Stimulated activated CD8-positive, alpha-beta memory T cell treated with anti-CD3 and anti-CD28 coated beads, Interleukin-12 subunit alpha, Interleukin-12 subunit beta, amount 100 ng/mL, for 1 hour (primary cell): ENCODE results near the gene EML3.
A peak's percentile ranks its signal among the peaks of the same experiment; 100 is the strongest.
"Not testable (repeated sequence)": the region's sequence is repeated elsewhere in the genome, so short reads cannot be mapped to it uniquely, and the experiment has no call there.

Experiments
- DNase-seq: peaks from one replicate; pipeline ENCODE4 v3.0.0-alpha.2; 2020; ENCODE audit warnings: low read depth

Gene EML3

DNA sequence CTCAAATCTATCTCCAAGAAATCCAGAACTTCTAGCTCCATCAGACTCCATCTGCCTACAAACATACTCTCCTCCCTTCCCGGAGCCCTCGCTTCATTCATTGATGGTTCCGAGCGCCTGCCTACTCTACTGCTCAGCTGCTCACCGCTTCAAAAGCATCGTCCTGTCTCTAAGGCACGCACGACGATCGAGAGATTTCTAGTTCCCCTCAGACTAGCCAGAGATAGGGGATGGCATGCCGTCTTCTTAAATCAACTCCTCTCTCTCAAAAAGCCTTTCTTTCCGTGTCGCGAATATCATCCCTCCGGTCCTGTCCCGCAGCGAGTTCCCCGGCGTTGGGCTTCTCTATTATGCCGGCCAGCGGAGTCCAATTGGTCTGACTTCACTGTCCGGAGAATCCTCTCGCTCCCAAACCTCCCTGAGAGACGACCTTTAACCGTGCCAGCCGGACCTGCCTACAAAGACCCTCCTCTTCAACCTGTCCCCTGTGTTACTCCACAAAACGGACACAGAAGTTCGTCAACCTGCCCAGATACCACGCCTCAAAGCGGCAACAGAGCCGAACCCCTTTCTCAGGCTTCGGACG lies 39.5 kb downstream of the EML3 start:
- DNase-seq, result no peak

DNA sequence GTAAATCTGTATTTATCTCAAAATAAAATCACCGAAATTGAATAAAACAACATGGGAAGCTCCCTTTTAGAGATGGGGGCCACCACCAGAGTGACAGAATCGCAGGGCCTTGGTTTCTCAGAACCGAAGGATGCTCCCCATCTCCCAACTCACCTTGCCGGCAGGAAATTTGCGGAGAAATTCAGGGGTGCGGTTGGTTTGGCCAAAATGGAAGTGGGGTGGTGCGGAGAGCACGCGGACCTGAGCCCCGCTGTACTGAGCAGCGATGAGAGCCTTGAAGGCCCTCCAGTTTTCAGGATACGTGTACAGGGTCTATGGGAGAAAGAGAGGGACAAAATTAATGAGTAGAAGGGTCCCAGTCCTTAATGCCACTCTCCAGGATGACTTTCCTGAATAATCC lies 40.1 kb downstream of the EML3 start:
- DNase-seq, result no peak

DNA sequence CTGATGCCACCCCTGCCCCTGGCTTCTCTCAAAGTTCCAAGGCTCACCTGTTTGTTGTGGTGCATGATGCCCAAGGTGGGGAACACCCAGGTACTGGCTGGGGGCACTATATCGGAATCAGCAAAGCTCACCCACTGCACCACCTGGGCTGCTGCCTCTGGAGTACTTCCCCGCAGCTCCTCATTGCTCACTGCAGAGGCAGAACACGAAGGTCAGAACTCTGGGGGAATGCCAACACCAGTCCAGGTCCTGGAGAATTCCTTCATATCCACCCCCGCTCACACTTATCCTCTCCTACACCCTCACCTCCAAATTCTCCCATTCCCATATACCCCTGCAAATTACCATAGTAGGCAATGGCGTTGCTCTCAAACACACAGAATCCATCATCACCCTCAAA lies 41.1 kb downstream of the EML3 start:
- DNase-seq, result not testable (repeated sequence)

DNA sequence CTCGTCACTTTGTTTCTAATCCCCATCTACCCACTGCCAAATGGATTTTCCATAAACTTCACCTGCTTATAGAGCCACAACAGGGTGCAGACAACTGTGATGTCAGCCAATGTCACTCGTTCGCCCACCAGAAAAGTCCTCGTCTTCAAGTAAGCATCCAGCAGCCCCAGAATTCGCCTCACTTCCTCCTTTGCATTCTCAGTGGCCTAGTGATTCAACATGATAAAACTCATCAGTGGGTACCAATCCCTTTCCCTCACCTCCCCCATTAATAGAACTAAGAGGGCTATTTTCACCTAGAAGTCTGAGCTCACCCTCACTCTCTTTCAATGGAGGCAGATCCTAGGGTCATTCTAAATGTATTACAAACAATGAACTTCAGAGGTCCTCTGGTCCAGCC lies 41.7 kb downstream of the EML3 start:
- not testable (repeated sequence) for DNase-seq

DNA sequence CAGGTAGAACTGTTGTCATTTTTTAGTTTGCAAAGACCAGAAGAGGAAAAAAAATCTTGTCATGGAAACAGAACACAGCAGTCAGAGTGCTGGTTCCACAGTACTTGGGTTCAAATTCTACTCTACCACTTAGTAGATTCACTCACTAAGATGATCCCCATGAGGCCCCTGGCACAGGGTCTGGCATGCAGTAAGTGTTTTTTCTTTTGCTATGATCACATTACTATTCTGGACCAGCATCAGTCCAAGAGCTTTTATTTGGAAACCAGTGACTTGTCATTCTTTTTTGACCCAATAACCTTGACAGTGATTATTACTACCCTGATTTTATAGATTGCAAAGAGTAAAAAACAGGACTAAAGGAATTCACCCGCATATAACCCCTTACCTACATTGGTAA lies 43.0 kb downstream of the EML3 start:
- no peak for DNase-seq

DNA sequence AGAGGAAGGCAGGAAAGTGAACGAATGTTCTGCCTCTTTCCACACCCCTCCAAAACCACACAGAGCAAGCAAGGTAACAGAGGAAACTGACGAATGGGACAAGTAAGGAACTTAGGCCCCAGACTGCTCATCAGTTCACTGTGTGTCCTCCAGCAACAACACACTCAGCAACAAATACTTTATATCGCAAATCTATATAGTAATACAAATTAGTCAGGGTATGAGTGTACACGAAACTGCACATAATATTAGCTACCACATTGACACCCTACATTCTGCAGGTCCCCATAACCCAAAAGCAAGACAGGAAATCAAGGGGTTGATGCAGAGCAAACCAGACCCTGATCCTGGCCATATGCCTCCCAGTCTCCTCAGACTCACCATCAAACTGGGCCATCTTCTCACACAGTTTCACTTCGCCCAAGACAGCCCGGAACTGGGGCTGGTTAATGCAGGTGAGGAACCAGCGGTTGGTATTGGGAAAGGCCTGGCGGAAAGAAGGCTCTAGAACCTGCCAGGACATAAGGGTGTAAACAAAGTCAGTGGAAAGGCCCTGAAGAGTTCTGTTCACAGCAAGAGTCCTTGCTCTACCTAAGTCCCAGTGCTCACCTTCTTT lies 45.4 kb downstream of the EML3 start:
- no peak for DNase-seq

DNA sequence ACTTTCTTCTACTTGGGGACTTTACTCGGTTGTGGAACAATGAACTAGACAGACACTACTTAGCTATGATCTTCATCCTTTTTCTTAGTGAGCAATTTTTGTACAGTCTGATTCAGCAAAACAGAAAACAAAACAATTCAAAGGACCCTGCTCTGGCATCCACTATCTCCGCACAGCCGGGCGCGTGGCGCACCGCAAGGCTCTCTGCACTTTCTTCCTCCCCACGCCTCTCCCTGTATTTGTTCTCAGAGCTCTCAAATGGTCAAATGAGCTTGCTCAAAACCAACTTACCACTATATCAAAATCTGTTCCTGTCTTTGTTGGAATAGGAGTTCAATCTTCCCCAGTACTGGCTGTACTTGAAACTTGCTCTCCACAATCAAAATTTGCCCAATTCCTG lies 46.3 kb downstream of the EML3 start:
- no peak for DNase-seq

DNA sequence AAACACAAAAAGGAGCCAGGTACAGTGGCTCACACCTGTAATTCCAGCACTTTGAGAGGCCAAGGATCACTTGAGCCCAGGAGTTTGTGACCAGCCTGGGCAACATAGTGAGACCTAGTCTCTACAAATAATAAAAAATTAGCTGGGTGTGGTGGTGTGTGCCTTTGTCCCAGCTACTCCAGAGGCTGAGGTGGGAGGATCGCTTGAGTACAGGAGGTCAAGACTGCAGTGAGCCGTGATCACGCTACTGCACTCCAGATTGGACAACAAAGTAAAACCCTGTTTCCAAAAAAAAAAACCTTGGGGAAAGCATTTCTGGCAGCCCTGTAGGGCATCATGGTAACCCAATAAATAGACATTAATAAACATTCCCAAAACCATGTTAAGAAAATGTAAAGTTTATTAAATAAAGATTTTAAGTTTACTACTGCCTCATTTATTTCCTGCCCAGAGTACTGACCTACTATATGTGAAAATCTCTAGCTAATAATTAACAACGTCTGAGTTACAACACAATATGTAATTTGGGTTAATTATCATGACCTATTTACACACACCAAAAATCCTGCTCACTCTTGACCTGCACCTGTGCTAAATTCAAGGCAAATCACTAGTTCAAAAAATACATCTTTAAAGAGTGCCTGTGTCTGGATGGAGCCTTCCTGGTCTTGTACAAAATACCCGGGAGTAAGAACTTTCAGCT lies 47.3 kb downstream of the EML3 start:
- no peak for DNase-seq

DNA sequence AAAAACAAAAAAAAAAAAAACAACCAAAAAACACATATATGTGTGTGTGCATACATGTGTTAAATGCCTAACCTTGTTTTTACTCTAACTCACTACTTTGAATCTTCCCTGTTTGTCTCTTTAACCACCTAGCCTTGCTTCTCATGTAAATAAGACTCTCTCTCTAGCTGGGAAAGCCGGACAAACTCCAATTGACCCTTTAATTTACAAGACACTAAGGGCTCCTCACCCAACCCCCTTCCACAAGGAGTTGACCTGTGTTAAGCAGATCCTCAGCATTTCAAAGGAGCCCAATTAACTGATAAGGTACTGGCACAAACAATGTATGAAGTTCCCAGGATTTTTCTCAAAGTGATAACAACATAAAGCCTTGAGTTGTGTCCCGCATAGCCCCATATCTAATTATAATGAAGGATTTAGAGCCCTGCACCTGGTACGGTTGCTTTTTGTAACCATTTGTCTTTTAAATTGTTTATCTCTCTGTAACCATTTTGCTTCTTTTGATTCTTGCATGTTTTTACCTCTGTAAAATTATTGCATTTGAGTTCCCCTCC lies 50.8 kb downstream of the EML3 start:
- not testable (repeated sequence) for DNase-seq

DNA sequence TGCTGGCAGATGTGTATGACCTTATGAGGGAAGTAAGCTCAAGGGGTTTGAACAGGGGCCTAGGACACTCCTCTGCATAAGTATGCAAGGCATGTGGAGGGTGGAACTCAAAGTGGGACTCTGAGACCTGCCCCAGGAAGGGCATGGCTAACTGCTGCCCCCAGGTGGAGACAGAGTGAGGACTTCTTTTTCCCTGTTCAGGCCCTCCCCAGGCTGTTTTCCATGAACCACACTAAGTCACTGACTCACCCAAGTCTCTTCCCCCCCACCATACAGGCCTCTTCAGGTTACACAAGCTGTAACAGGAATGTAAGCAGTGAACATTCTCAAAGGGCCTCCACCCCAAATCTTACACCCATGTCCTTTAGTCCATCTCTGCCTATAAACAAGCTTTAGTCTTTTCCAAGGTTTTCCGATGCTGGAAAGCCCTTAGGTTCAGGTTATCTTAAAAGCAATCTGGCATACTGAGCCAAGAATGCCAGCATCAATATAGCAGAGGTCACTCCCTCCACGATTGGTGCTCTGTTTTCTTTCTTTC lies 51.9 kb downstream of the EML3 start:
- peak; percentile 75 for DNase-seq

DNA sequence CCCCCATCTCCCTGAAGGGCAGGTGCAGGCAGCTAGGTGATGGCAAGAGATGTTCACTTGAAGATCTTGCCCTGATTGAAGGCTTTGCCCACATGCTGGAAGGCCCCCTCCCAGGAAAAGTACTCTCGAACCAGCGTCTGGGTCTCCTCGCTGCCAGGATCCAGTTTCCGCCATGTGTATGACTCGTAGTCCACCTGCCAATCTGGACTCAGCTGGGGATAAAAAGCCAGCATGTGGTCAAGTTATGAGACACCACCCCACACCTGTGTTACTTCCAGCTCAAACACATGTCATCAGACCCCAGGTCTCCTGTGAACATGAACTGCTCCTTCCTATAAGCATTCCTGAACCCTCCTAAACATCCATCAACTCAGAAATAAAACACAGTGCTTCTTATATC lies 52.9 kb downstream of the EML3 start:
- DNase-seq, result not testable (repeated sequence)

DNA sequence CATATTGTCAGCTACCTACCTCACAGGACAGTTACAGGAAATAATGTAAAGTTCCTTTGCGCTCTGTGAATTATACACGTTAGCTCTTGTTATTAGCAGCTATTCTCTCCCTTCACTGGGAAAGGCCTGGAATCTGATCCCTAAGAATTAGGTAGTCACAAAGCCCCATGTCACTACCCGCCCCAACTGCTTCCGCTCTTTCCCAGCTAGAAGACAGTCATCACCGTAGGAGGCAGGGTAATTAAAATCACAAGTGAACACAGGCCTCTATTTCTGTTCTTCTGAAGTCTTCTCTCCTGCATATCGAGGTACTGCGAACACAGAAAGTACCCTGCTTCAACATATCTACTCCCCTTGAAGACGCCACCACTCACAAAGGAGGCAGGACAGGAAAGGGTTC lies 53.4 kb downstream of the EML3 start:
- no peak for DNase-seq

DNA sequence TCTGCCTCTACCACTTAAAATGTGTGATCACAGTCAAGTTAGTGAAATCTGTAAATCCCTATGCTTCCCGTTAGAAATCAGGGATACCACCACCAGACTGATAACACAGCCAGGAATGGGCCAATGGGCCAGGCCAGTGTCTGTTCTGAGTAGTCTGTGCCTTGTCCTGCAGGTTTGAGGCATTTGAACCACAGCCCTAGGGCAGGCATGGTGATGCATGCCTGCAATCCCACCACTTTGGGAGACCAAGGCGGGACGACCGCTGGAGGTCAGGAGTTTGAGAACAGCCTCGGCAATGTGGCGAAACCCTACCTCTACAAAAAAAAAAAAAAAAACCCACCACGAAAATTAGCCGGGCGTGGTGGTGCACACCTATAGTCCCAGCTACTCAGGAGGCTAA lies 53.9 kb downstream of the EML3 start:
- DNase-seq, result no peak

DNA sequence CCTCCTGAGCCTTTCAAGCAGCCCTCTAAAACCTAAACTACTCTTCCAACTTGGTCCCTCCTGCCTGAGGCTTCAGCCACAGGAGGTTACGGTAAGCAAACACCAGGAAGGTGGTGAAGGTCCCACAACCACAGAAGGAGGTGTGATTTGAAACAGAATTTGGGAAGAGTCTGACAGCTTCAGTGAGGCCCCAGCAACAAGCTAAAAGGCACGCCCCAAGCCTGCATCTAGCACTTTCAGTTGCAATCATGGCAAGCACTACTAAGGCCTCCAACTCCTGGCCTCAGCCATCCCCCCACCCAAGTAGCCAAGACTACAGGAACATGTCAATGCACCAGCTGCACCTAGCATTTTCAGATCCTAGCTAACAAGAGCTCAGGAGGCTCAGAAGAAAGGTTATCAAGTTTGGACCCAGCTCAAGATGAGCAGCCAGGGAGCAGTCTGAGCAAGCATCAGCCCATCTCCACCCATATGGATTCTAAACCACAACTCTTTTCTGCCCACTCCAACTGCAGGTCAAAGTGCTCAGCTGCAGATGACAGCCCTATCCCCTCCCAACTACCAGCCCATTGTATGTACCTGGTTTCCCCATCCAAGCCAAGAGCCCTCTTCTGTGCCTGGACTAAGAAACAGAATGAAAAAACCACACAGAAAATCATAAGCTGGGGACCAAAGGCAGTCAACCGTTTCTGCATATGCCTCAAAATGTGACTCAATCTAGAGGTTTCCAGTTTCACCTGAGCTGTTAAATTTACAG lies 55.5 kb downstream of the EML3 start:
- no peak for DNase-seq

DNA sequence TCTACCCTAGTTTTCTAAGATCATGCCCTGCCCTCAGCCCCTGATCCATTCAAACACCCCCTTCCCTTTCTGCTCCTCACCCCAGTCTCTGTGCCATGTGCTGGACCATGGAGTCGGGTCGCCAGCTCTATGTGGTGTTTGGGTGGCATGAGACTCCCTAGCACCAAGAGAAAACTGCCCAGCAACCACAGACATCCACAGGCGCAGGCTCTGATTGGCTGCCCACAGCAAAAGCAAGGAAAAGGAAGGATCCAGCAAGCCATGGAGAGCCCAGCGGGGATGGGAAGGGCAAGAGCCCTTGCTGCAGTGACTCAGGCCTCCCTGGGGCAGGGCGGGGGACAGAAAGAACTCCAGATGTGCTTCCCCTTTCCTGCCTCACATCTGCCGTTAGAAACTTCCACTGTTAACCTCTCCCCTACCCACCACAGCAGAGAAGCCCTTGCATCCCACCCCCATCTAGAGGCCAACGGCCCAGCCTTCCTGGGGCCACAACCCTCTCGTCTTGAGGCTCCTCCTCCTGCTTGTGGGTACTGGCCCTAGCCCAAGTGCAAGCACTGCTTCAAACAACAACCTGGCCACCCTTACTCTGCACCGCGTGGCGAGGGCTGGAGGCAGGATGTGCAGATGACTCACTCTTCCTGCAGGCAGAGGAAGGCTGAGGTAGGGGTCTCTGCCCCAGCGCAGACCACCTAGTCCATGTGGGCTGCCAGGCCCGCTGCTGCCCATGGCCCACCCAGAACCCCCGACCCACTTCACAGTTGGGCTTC lies 56.3 kb downstream of the EML3 start:
- peak; percentile 62 for DNase-seq

DNA sequence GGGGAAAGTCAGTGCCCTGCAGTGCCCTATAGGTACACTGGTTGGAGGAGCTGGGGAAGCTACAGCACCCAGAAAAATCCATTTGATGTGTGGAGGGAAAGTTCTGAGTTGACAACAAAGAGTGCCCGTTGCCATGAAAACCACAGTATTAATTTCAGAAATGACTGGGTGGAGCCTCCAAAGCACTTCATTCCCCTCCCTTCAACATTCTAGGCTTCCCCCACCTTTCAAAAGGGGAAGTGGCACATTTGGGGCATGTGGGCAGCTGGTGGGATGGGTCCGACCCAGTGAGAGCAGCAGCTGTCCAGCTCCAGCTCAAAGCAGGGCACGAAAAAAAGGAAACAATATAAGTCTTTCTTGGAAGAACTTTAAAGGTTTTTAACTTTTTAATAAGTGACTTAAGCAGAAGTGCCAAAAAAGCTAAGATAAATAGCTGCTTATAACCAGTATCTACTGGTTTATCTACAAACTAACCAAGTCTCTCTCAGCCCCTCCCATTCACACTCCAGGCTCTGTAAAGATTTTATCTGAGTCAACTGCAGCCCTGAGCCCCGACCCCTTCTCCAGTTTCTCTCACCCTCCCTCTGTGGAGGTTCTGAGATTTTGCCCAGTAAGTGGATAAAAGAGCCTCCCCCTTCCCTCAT lies 57.0 kb downstream of the EML3 start:
- DNase-seq, result no peak

DNA sequence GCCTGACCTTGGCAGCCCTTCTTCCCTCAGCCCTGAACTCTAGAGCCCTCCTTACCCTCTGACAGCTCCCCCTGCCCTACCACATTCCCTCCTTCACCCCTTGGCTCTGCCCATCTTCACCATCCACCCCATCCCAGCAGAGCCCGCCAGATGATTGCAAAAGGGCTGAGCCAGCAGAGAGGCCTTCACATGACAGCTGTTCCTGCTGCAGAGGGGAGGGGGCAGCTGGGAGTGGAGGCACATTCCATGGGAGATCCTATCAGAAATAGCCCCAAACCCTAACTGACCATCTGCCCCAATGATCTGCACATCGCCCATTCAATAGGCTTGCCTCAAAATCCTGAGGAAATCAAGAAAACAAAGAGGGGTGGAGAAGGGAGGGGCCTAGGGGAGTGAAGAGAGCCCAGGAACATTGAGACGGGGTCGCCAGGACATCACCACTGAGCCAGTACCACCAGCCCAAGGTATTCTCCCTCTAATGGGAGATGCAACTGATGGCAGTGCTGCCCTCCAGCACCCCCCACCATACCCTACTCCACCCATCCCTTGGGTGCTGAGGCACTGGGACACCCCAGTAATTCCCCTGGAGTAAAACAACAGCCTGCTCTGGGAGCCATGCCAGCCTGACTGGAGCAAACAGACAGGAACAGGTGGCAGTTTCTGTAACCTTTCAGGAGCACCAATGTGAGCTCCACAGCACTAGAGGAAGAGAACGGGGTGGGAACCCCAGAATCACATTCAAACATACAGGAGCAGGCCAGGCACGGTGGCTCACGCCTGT lies 58.0 kb downstream of the EML3 start:
- no peak for DNase-seq

DNA sequence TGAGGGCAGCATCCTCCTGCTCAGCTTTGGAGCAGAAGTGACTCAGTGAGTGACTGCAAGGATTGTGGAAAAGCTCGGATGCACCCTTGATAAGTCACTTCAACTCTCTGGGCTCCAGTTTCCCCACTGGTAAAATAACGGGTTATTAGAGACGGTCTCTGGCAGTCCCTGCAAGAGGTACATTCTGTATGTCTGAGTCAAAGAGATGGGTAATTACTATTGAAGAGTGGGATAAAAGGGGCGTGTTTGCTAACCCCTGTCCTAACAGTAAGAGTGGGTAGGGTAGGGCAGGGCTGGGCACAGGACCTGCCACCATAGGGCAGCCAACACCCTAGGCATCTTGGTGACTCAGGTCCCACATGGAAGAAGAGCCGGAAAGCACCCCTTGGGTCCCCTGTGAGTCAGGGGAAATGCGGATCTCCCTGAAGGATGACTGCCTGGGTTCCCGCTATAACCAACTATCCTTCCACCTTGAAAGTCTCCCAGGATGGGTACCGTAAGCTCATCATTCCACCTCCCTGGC lies 58.7 kb downstream of the EML3 start:
- DNase-seq, result no peak

DNA sequence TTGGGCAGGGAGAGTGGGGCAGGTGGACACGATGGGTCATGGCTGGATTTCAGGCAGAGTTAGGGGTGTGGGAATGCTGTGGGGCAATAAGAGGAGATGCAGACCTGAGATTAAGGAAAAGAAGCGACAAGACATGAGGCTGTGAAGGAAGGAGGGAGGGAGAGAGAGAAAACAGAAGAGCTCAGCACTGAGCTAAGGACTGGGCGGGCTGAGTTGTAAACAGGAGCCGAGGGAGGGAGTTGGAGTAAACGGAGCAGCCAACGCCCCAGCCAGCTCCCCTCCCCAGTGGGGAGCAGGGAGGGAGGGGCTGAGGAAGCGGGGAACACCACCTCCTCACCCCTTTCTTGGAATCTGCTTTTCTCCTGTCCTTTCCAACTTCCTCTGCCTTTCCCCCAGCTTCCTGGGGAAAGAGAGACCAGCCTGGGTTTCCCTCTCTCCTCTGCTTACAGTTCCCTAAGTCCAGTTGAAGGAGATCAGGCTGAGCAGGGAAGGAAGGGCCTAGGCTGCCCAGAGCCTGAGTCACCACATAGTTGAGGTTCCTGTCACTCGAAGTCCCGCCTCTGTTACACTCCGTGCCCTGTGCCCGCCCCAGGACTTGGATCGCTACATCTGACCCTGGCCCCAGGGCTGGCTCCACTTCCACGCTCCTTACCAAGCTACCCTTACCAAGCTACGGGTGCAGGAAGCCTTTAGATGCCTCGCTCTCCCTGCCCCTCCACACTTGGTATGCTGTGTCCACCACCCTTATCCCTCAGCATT lies 59.3 kb downstream of the EML3 start:
- DNase-seq, result no peak
